H1 (cell line): ENCODE measurements around the gene FHAD1. TPM values are rescaled to one million over a fixed set of nuclear protein-coding genes. Genes with fewer than 3 reads are reported as not detected.

Experiments used
- CTCF ChIA-PET: fragments of 300-600 bp; sonication (Branson Sonifier 250); formaldehyde crosslinking; loops from one replicate; lab custom pipeline; 2021; ENCODE audit not compliant: partially characterized antibody; lab: Charles Lee
- POLR2A ChIA-PET: fragments of 300-600 bp; sonication (Branson Sonifier 250); formaldehyde crosslinking; loops from one replicate; lab custom pipeline; 2021; ENCODE audit warnings: inconsistent platforms; ENCODE audit not compliant: partially characterized antibody; lab: Charles Lee
- DNase-seq, 2 experiments: peaks; one replicate each; pipeline versions ENCODE4 v3.0.0 to v3.0.0-alpha.2; 2010 to 2022; ENCODE audit warnings: low spot score in 2 of 2, low read depth in 1 of 2, mixed read lengths in 1 of 2
- FAIRE-seq: peaks from 2 replicates; lab custom pipeline; 2011; peaks lifted over from hg19 to GRCh38; lab: Jason Lieb, UNC
- H2AFZ ChIP-seq: 2 replicates; pipeline ENCODE4 v1.8.1; 2012; ENCODE audit warnings: low read length, inconsistent platforms
- H2AK5ac ChIP-seq: 2 replicates; pipeline ENCODE4 v1.6.1; 2013; ENCODE audit warnings: low read depth, low read length
- H2BK120ac ChIP-seq: replicated peaks from 2 replicates; pipeline ENCODE3; 2013; ENCODE audit warnings: low read depth, low read length, inconsistent platforms
- H2BK12ac ChIP-seq: 2 replicates; pipeline ENCODE4 v1.6.1; 2013; ENCODE audit warnings: low read depth, low read length
- H2BK15ac ChIP-seq: 2 replicates; pipeline ENCODE4 v1.6.1; 2013; ENCODE audit warnings: low read length
- H2BK20ac ChIP-seq: 2 replicates; pipeline ENCODE4 v1.6.1; 2013; ENCODE audit warnings: low read length
- H2BK5ac ChIP-seq: 2 replicates; pipeline ENCODE4 v1.6.1; 2013; ENCODE audit warnings: low read depth, low read length
- H3K14ac ChIP-seq: 2 replicates; pipeline ENCODE4 v1.6.1; 2013; ENCODE audit warnings: inconsistent platforms; ENCODE audit not compliant: insufficient read length
- H3K18ac ChIP-seq: 2 replicates; pipeline ENCODE4 v1.6.1; 2013; ENCODE audit warnings: low read length; ENCODE audit errors: extremely low read depth
- H3K23ac ChIP-seq: 2 replicates; pipeline ENCODE4 v1.6.1; 2013; ENCODE audit warnings: inconsistent platforms; ENCODE audit not compliant: insufficient read length
- H3K23me2 ChIP-seq: 2 replicates; pipeline ENCODE4 v1.6.1; 2013; ENCODE audit warnings: low read depth, low read length
- H3K27ac ChIP-seq: 2 replicates; pipeline ENCODE4 v1.6.1; 2011; ENCODE audit warnings: low read depth, low read length, inconsistent platforms
- H3K27me3 ChIP-seq, 4 experiments: replicated peaks in 1 of 4; 1 replicate in 1 of 4; 2 replicates in 3 of 4; pipeline versions ENCODE4 v1.6.1 to v1.8.1; 2011 to 2013; ENCODE audit warnings: low read length in 3 of 4, mild to moderate bottlenecking in 3 of 4, inconsistent platforms in 2 of 4, mixed read lengths in 2 of 4, moderate library complexity in 1 of 4; ENCODE audit not compliant: control insufficient read depth in 3 of 4, insufficient read depth in 3 of 4; ENCODE audit errors: extremely low read depth in 1 of 4
- H3K36me3 ChIP-seq, 4 experiments: 2 replicates each; pipeline versions ENCODE4 v1.6.1 to v1.8.1; 2011 to 2013; ENCODE audit warnings: mild to moderate bottlenecking in 4 of 4, low read length in 3 of 4, moderate library complexity in 2 of 4, control low read depth in 1 of 4, inconsistent platforms in 1 of 4; ENCODE audit not compliant: insufficient read depth in 4 of 4, control insufficient read depth in 2 of 4
- H3K4ac ChIP-seq: replicated peaks from 2 replicates; pipeline ENCODE3; 2013; ENCODE audit warnings: low read length, low read depth, mixed read lengths, inconsistent platforms; ENCODE audit not compliant: insufficient read length
- H3K4me1 ChIP-seq, 4 experiments: replicated peaks in 1 of 4; 1 replicate in 1 of 4; 2 replicates in 3 of 4; pipeline versions ENCODE4 v1.6.1 to v1.8.1; 2011 to 2013; ENCODE audit warnings: low read length in 3 of 4, inconsistent platforms in 2 of 4, mixed read lengths in 1 of 4; ENCODE audit not compliant: insufficient read depth in 4 of 4, control insufficient read depth in 3 of 4
- H3K4me2 ChIP-seq, 2 experiments: 2 replicates each; pipeline versions ENCODE4 v1.6.1 to v1.8.1; 2011 to 2013; ENCODE audit warnings: low read depth in 2 of 2, low read length in 2 of 2, control low read depth in 1 of 2, inconsistent platforms in 1 of 2, mild to moderate bottlenecking in 1 of 2; ENCODE audit not compliant: insufficient read depth in 1 of 2
- H3K4me3 ChIP-seq, 4 experiments: fragments of 200-600, 300-600 bp in 1 of 4; sonication (generic), shearing (Covaris generic), sonication (Bioruptor Twin) in 1 of 4; 2 replicates each; pipeline versions ENCODE4 v1.5.1 to v1.8.1; 2011 to 2016; ENCODE audit warnings: low read length in 4 of 4, low read depth in 3 of 4, control low read depth in 2 of 4, inconsistent platforms in 2 of 4, mild to moderate bottlenecking in 2 of 4, mixed read lengths in 1 of 4, moderate library complexity in 1 of 4; ENCODE audit not compliant: insufficient read depth in 2 of 4; ENCODE audit errors: extremely low read depth in 1 of 4
- H3K56ac ChIP-seq: replicated peaks from 2 replicates; pipeline ENCODE3; 2013; ENCODE audit warnings: low read depth, mild to moderate bottlenecking, mixed read lengths, low read length, inconsistent platforms; ENCODE audit not compliant: insufficient read length
- H3K79me1 ChIP-seq: 2 replicates; pipeline ENCODE4 v1.6.1; 2013; ENCODE audit warnings: low read depth, low read length, control low read depth
- H3K79me2 ChIP-seq, 2 experiments: 2 replicates each; pipeline versions ENCODE4 v1.6.1 to v1.8.1; 2012 to 2013; ENCODE audit warnings: low read length in 2 of 2, mild to moderate bottlenecking in 2 of 2, inconsistent platforms in 1 of 2; ENCODE audit not compliant: insufficient read depth in 2 of 2, control insufficient read depth in 1 of 2
- H3K9ac ChIP-seq, 4 experiments: replicated peaks in 1 of 4; 1 replicate in 1 of 4; 2 replicates in 3 of 4; pipeline versions ENCODE4 v1.6.1 to v1.8.1; 2011 to 2013; ENCODE audit warnings: low read depth in 3 of 4, low read length in 3 of 4, control low read depth in 2 of 4, mild to moderate bottlenecking in 2 of 4, moderate library complexity in 2 of 4, inconsistent platforms in 1 of 4; ENCODE audit errors: extremely low read depth in 1 of 4
- H3K9me3 ChIP-seq, 2 experiments: 2 replicates each; pipeline versions ENCODE4 v1.6.1 to v1.8.1; 2012 to 2013; ENCODE audit warnings: mild to moderate bottlenecking in 2 of 2, moderate library complexity in 2 of 2, control low read depth in 1 of 2, inconsistent platforms in 1 of 2, low read depth in 1 of 2, low read length in 1 of 2, mixed read lengths in 1 of 2; ENCODE audit not compliant: insufficient read depth in 2 of 2
- H4K20me1 ChIP-seq, 2 experiments: replicated peaks in 1 of 2; 2 replicates each; pipeline versions ENCODE3 to v1.8.1; 2011 to 2013; ENCODE audit warnings: inconsistent platforms in 2 of 2, low read length in 2 of 2, mild to moderate bottlenecking in 1 of 2; ENCODE audit not compliant: insufficient read depth in 2 of 2, control insufficient read depth in 1 of 2
- H4K5ac ChIP-seq: 2 replicates; pipeline ENCODE4 v1.6.1; 2013; ENCODE audit warnings: low read length, low read depth, mixed read lengths, inconsistent platforms; ENCODE audit not compliant: insufficient read length
- H4K8ac ChIP-seq: 2 replicates; pipeline ENCODE4 v1.8.0; 2013; ENCODE audit warnings: mild to moderate bottlenecking, moderate library complexity, low read length, inconsistent platforms; ENCODE audit not compliant: insufficient read depth; ENCODE audit errors: extremely low read depth
- H4K91ac ChIP-seq: replicated peaks from 2 replicates; pipeline ENCODE3; 2013; ENCODE audit warnings: low read length, mixed read lengths, inconsistent platforms; ENCODE audit not compliant: insufficient read length
- BACH1 ChIP-seq: IDR thresholded peaks from 2 replicates; pipeline ENCODE4 v1.6.1; 2012; ENCODE audit warnings: low read length, improper control_type of control experiment
- FOSL1 ChIP-seq: IDR thresholded peaks from 2 replicates; pipeline ENCODE4 v1.6.1; 2011; ENCODE audit warnings: mild to moderate bottlenecking, low read depth, low read length, moderate library complexity; ENCODE audit not compliant: insufficient read depth
- MAFK ChIP-seq: IDR thresholded peaks from 2 replicates; pipeline ENCODE4 v1.6.1; 2012; ENCODE audit warnings: low read depth, mild to moderate bottlenecking, improper control_type of control experiment, low read length
- RXRA ChIP-seq: IDR thresholded peaks from 2 replicates; pipeline ENCODE4 v1.6.1; 2011; ENCODE audit warnings: low read depth, mild to moderate bottlenecking, low read length, moderate library complexity; ENCODE audit not compliant: insufficient read depth
- SAP30 ChIP-seq: fragments of 300-600 bp; sonication (generic); IDR thresholded peaks from 2 replicates; pipeline ENCODE4 v1.7.1; 2012; ENCODE audit warnings: low read length, moderate library complexity, mild to moderate bottlenecking, inconsistent platforms; ENCODE audit not compliant: insufficient read depth, insufficient replicate concordance
- WGBS, 2 experiments: shearing (Covaris generic) in 1 of 2; methylation state at CpG; one replicate each; pipeline versions ENCODE4 v1.1.6 to v1.1.7; 2013 to 2015; ENCODE audit warnings: low lambda C conversion rate in 2 of 2, mixed read lengths in 2 of 2, inconsistent platforms in 1 of 2, low coverage in 1 of 2, missing lambda C conversion rate in 1 of 2; ENCODE audit not compliant: insufficient replicate concordance in 2 of 2, insufficient coverage in 1 of 2, insufficient read length in 1 of 2; ENCODE audit errors: extremely low coverage in 1 of 2, missing lambda C conversion rate in 1 of 2; 5-methylcytosine and 5-hydroxymethylcytosine counted together
- polyA plus RNA-seq, 7 experiments: library from polyadenylated mRNA; depleted of rRNA in 3 of 7; stranded (reverse) in 5 of 7; unstranded in 2 of 7; fragments of >200 nt in 5 of 7; fragments of 200-250 nt in 2 of 7; gene quantifications; 1 replicate in 5 of 7; 2 replicates in 1 of 7; 4 replicates in 1 of 7; pipeline versions ENCODE4 v1.2.1 to v1.2.3, GENCODE V29; 2011 to 2013; ENCODE audit warnings: missing spikeins in 2 of 7, mixed read lengths in 2 of 7
- total RNA-seq: library from RNA; stranded (reverse); fragmentation: NEBNext Ultra II Directional; extraction: Animal tissue kit (Norgen Biotek cat#: 25700); gene quantifications from 2 replicates; pipeline ENCODE4 v1.2.1, GENCODE V29; 2021

Gene FHAD1
- total and polyA plus RNA-seq, 2 of the 8 experiments (the other 6 are each of a cell fraction or from before 2014, with no cell fraction given): 0.39 to 0.69 TPM

GRCh38 chr1:15344380-15344779 is 97.4 kb downstream of the FHAD1 start:
- Histone ChIP-seq H3K4me1 (no peaks in the 10 kb centered on the region; a peak in 1 of 7 replicates), H3K18ac (no peak overlapping the region), H3K79me2 (no peaks in the 10 kb centered on the region), H3K9me3 (no peaks in the 10 kb centered on the region), H3K36me3 (no peaks in the 10 kb centered on the region), H2BK120ac (no peak overlapping the region), H2AK5ac (no peak overlapping the region), H3K23me2 (no peaks in the 10 kb centered on the region), H3K4me2 (no peak overlapping the region), H3K9ac (no peak overlapping the region), H4K8ac (no peak overlapping the region), H3K79me1 (no peaks in the 10 kb centered on the region), H2AFZ (no peak overlapping the region), H3K27ac (no peak overlapping the region), H3K4ac (no peak overlapping the region), H2BK20ac (no peak overlapping the region), H3K14ac (no peak overlapping the region), H2BK5ac (no peak overlapping the region), H3K23ac (no peak overlapping the region), H3K27me3 (no peaks in the 10 kb centered on the region), H4K91ac (no peak overlapping the region), H3K4me3 (no peak overlapping the region), H3K56ac (no peak overlapping the region), H4K5ac (no peak overlapping the region), H2BK12ac (peak overlapping the region; percentile 80; the same call in 1 of the 2 replicates), H4K20me1 (no peaks in the 10 kb centered on the region), H2BK15ac (no peak overlapping the region)
- CTCF ChIA-PET: interaction anchor here (1.7 to 1.8 kb wide), 2 partner anchors 20 to 21 kb away, joined by 4 read pairs; no protein-coding TSS in a partner anchor
- no peak for FAIRE-seq
- POLR2A ChIA-PET: no interaction called here
- DNase-seq: no peak
- WGBS, 2 experiments: 86% methylated on average over 3 of the region's 3 CpGs; no CpG with 5 or more reads in 1 of the 2 experiments
- TF ChIP-seq FOSL1 (no peak), BACH1 (no peak), SAP30 (no peak), RXRA (no peak), MAFK (no peak)
